Gastroesophageal sphincter (tissue), 4 donors: ENCODE results near the gene SETD1B. TPM values are rescaled to one million over a fixed set of nuclear protein-coding genes. Genes with fewer than 3 reads are reported as not detected.
"Not testable (repeated sequence)": the region's sequence is repeated elsewhere in the genome, so short reads cannot be mapped to it uniquely, and the experiment has no call there.

Source experiments
- ATAC-seq: fragments of 150-250 bp; one replicate; pipeline ENCODE4 v1.9.1; 2016; ENCODE audit warnings: mild to moderate bottlenecking, moderate library complexity
- H3K27ac ChIP-seq, 4 donors: fragments of 200-600 bp; sonication (generic) in 3 of 4; 1 replicate in 3 of 4; 2 replicates in 1 of 4; pipeline ENCODE4 v1.5.1; 2016 to 2019
- H3K27me3 ChIP-seq: fragments of 200-600 bp; sonication (generic); one replicate; pipeline ENCODE4 v1.5.1; 2019
- H3K36me3 ChIP-seq, 2 donors: fragments of 200-600 bp; sonication (generic); one replicate each; pipeline ENCODE4 v1.5.1; 2019; ENCODE audit warnings: control low read depth in 1 of 2
- H3K4me1 ChIP-seq, 3 donors: fragments of 200-600 bp; sonication (generic); 1 replicate in 2 of 3; 2 replicates in 1 of 3; pipeline ENCODE4 v1.5.1; 2016 to 2019; ENCODE audit warnings: control low read depth in 2 of 3
- H3K4me3 ChIP-seq, 2 donors: fragments of 200-600 bp; sonication (generic); one replicate each; pipeline ENCODE4 v1.5.1; 2019; ENCODE audit warnings: mild to moderate bottlenecking in 1 of 2, moderate library complexity in 1 of 2
- H3K9me3 ChIP-seq, 3 donors: fragments of 200-600 bp; sonication (generic); one replicate each; pipeline ENCODE4 v1.5.1; 2017 to 2019; ENCODE audit warnings: control low read depth in 2 of 3
- EP300 ChIP-seq: sonication (generic); formaldehyde crosslinking; IDR thresholded peaks from one replicate; pipeline ENCODE4 v1.6.1; 2017; ENCODE audit warnings: antibody characterized with exemption, mild to moderate bottlenecking
- POLR2A ChIP-seq, 2 donors: fragments of 450-650 bp; IDR thresholded peaks; one replicate each; pipeline ENCODE4 v1.6.1; 2017; ENCODE audit warnings: antibody characterized with exemption in 2 of 2, mild to moderate bottlenecking in 2 of 2, moderate library complexity in 1 of 2
- POLR2AphosphoS5 ChIP-seq: sonication (generic); formaldehyde crosslinking; IDR thresholded peaks from one replicate; pipeline ENCODE4 v1.6.1; 2017; ENCODE audit warnings: antibody characterized with exemption
- whole genome bisulfite sequencing, 2 donors: methylation state at CpG; one replicate each; pipeline ENCODE4 v1.1.5; 2018; ENCODE audit warnings: low coverage in 1 of 2; 5-methylcytosine and 5-hydroxymethylcytosine counted together
- total RNA-seq, 4 donors: library from RNA; depleted of rRNA; stranded (reverse); fragments of >200 nt; gene quantifications; one replicate each; pipeline ENCODE4 v1.1.0, GENCODE V29; 2016
- TF ChIP-seq, protein P1 (sequence below), 4 experiments: fragments of 200-600 bp in 2 of 4; fragments of 450-650 bp in 2 of 4; sonication (generic) in 1 of 4; IDR thresholded peaks; one replicate each; pipeline ENCODE4 v1.5.1; 2017 to 2019; ENCODE audit warnings: antibody characterized with exemption in 4 of 4, mild to moderate bottlenecking in 2 of 4, moderate library complexity in 2 of 4

Gene SETD1B
- total RNA-seq, 4 donors from 2014 or later: 9.6 to 25.1 (median 20.3) TPM

DNA sequence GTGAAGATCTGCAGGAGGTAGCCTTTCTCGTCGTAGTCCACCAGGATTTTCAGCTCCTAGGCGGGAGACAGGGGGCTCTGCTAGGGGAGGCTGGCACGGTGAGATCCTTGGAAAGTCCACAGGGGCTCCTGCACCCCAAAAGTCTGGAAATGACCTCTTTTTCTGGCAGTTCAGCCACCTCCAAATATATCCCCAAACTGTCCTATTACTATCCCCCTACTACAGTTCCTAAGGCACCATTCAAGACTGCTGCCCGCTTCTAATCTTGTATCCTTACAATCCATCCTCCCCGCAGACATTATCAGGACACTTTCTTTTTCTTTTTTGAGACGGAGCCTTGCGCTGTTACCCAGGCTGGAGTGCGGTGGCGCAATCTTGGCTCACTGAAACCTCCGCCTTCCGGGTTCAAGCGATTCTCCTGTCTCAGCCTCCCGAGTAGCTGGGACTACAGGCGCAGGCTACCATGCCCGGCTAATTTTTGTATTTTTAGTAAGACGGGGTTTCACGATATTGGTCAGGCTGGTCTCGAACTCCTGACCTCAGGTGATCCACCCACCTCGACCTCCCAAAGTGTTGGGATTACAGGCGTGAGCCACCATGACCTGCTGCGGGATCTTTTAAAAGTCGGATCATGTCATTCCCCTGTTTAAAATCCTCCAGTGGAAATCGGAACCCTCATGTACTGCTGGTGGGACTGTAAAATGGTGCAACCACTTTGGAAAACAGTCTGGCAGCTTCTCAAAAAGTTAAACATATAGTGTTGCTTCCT lies 36.4 kb downstream of the SETD1B start:
- Histone ChIP-seq H3K27me3 (no peaks in the 10 kb centered on the region), H3K27ac (peak overlapping the region in 3 of 4 donors; percentile 75 to 78 (median 77)), H3K9me3 (no peaks in the 10 kb centered on the region), H3K4me1 (peaks cover 0 to 15% (median 0%) of the 10 kb centered on the region in 3 donors), H3K36me3 (no peaks in the 10 kb centered on the region), H3K4me3 (peak overlapping the region; percentile 38 to 61)
- WGBS, 2 donors: 83 to 87% methylated on average over 3 to 14 of the region's 24 CpGs
- TF ChIP-seq EP300 (no peak), POLR2A (IDR thresholded peaks at IDR 0.05) (no peak)
- no peak for ATAC-seq

GRCh38 chr12:121843236-121843982 lies 39.6 kb downstream of the SETD1B start:
- no peak overlapping the region for H3K27ac ChIP-seq
- 71 to 76% methylated on average over 9 to 12 of the region's 13 CpGs for WGBS, 2 donors
- H3K4me1 ChIP-seq: peaks cover 0 to 15% (median 0%) of the 10 kb centered on the region in 3 donors
- no peaks in the 10 kb centered on the region for H3K36me3 ChIP-seq
- no peak overlapping the region for H3K4me3 ChIP-seq
- TF ChIP-seq POLR2A (IDR thresholded peaks at IDR 0.05) (no peak), EP300 (no peak), POLR2AphosphoS5 (no peak)
- TF ChIP-seq, protein P1, sequence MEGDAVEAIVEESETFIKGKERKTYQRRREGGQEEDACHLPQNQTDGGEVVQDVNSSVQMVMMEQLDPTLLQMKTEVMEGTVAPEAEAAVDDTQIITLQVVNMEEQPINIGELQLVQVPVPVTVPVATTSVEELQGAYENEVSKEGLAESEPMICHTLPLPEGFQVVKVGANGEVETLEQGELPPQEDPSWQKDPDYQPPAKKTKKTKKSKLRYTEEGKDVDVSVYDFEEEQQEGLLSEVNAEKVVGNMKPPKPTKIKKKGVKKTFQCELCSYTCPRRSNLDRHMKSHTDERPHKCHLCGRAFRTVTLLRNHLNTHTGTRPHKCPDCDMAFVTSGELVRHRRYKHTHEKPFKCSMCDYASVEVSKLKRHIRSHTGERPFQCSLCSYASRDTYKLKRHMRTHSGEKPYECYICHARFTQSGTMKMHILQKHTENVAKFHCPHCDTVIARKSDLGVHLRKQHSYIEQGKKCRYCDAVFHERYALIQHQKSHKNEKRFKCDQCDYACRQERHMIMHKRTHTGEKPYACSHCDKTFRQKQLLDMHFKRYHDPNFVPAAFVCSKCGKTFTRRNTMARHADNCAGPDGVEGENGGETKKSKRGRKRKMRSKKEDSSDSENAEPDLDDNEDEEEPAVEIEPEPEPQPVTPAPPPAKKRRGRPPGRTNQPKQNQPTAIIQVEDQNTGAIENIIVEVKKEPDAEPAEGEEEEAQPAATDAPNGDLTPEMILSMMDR (IDR thresholded peaks at IDR 0.05): no peak
- no peaks in the 10 kb centered on the region for H3K9me3 ChIP-seq
- no peak for ATAC-seq
- no peaks in the 10 kb centered on the region for H3K27me3 ChIP-seq

- no peaks in the 10 kb centered on the region for H3K4me1 ChIP-seq
- no peak for ATAC-seq
- 56% methylated on average over 1 of the region's 1 CpG; no CpG with 5 or more reads in 1 of the 2 donors for WGBS, 2 donors
- no peaks in the 10 kb centered on the region for H3K27me3 ChIP-seq
- no peak for TF ChIP-seq POLR2A (IDR thresholded peaks at IDR 0.05)
- no peak overlapping the region for H3K27ac ChIP-seq
- H3K36me3 ChIP-seq: no peaks in the 10 kb centered on the region
- H3K4me3 ChIP-seq: no peak overlapping the region
- H3K9me3 ChIP-seq: no peaks in the 10 kb centered on the region
These were observed 41.9 kb downstream of the SETD1B start for GRCh38 chr12:121845701-121846100.

DNA sequence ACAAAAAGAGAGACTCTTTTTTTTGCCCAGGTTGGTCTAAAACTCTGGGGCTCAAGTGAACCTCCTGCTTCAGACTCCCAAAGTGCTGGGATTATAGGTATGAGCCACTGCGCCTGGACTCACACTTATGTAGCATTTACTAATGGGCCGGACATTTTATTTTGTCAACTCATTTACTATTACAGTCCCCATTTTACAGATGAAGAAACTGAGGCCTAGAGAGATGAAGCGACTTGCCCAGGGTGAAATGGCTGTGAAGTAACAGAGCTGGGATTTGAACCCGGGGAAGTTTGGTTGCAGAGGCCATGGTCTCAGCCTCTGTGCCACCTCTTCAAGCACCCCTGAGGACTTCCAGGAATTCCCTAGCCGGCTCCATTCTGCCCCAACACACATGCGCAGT lies 45.4 kb downstream of the SETD1B start:
- TF ChIP-seq POLR2AphosphoS5 (no peak), POLR2A (IDR thresholded peaks at IDR 0.05) (no peak)
- TF ChIP-seq, protein P1 (IDR thresholded peaks at IDR 0.05): no peak
- ATAC-seq: no peak
- H3K27me3 ChIP-seq: no peaks in the 10 kb centered on the region
- H3K36me3 ChIP-seq: no peaks in the 10 kb centered on the region
- WGBS, 2 donors: 91% methylated on average over 4 of the region's 6 CpGs; no CpG with 5 or more reads in 1 of the 2 donors
- H3K27ac ChIP-seq: no peak overlapping the region
- H3K4me1 ChIP-seq: no peaks in the 10 kb centered on the region
- no peaks in the 10 kb centered on the region for H3K9me3 ChIP-seq
- H3K4me3 ChIP-seq: no peak overlapping the region

GRCh38 chr12:121849665-121850064 lies 45.9 kb downstream of the SETD1B start:
- TF ChIP-seq EP300 (no peak), POLR2AphosphoS5 (no peak), POLR2A (IDR thresholded peaks at IDR 0.05) (no peak)
- TF ChIP-seq, protein P1 (IDR thresholded peaks at IDR 0.05): no peak
- Histone ChIP-seq H3K27ac (no peak overlapping the region), H3K4me1 (no peaks in the 10 kb centered on the region), H3K4me3 (no peak overlapping the region), H3K36me3 (no peaks in the 10 kb centered on the region), H3K27me3 (no peaks in the 10 kb centered on the region), H3K9me3 (no peaks in the 10 kb centered on the region)
- 81% methylated on average over 6 of the region's 13 CpGs; no CpG with 5 or more reads in 1 of the 2 donors for WGBS, 2 donors
- no peak for ATAC-seq

GRCh38 chr12:121852392-121852791 lies 48.6 kb downstream of the SETD1B start:
- not testable (repeated sequence) for H3K27me3 ChIP-seq
- WGBS, 2 donors: 33 to 74% methylated on average over 1 to 3 of the region's 3 CpGs

More at GRCh38 chr12:121852392-121852791, 48.6 kb downstream of the SETD1B start:
- H3K36me3 ChIP-seq, H3K4me1 ChIP-seq, ATAC-seq, H3K9me3 ChIP-seq, H3K4me3 ChIP-seq, H3K27ac ChIP-seq: not testable (repeated sequence)
